Osteoblast (primary cell): Measurements from ENCODE around the gene EHD4. TPM values are rescaled to one million over a fixed set of nuclear protein-coding genes. Genes with fewer than 3 reads are reported as not detected.
A peak's percentile ranks its signal among the peaks of the same experiment; 100 is the strongest.

Source experiments
- DNase-seq: peaks from one replicate; pipeline ENCODE4 v3.0.0; 2011; ENCODE audit warnings: low spot score, mixed read lengths; ENCODE audit not compliant: insufficient read length; ENCODE audit errors: missing footprints
- H2AFZ ChIP-seq: 2 replicates; pipeline ENCODE4 v1.6.0; 2011; ENCODE audit warnings: mild to moderate bottlenecking, low read length
- H3K27ac ChIP-seq: 2 replicates; pipeline ENCODE4 v1.5.1; 2011; ENCODE audit warnings: mild to moderate bottlenecking, low read depth, low read length, moderate library complexity
- H3K27me3 ChIP-seq: 2 replicates; pipeline ENCODE4 v1.6.0; 2012; ENCODE audit warnings: mild to moderate bottlenecking, control low read depth, inconsistent platforms, low read length, moderate library complexity; ENCODE audit not compliant: insufficient read depth
- H3K36me3 ChIP-seq: 2 replicates; pipeline ENCODE4 v1.5.1; 2011; ENCODE audit warnings: mild to moderate bottlenecking, low read length, control low read depth, moderate library complexity; ENCODE audit not compliant: insufficient read depth
- H3K4me1 ChIP-seq: 2 replicates; pipeline ENCODE4 v1.5.1; 2011; ENCODE audit warnings: mild to moderate bottlenecking, low read length, control low read depth, moderate library complexity; ENCODE audit not compliant: insufficient read depth
- H3K4me2 ChIP-seq: 2 replicates; pipeline ENCODE4 v1.6.0; 2011; ENCODE audit warnings: mild to moderate bottlenecking, low read length; ENCODE audit not compliant: insufficient read depth
- H3K4me3 ChIP-seq: fragments of 200-600 bp; sonication (generic); 3 replicates; pipeline ENCODE4 v1.5.1; 2012; ENCODE audit warnings: mild to moderate bottlenecking, low read length, inconsistent platforms; ENCODE audit not compliant: insufficient read depth
- H3K79me2 ChIP-seq: 2 replicates; pipeline ENCODE4 v1.6.0; 2012; ENCODE audit warnings: mild to moderate bottlenecking, low read length, control low read depth, inconsistent platforms; ENCODE audit not compliant: insufficient read depth
- H3K9me3 ChIP-seq: 2 replicates; pipeline ENCODE4 v1.5.1; 2011; ENCODE audit warnings: low read depth, low read length, control low read depth
- H4K20me1 ChIP-seq: 2 replicates; pipeline ENCODE4 v1.6.0; 2012; ENCODE audit warnings: mild to moderate bottlenecking, low read length, control low read depth; ENCODE audit not compliant: insufficient read depth
- total RNA-seq: library from RNA; depleted of rRNA; stranded (reverse); fragments of >200 nt; gene quantifications from 2 replicates; pipeline ENCODE4 v1.2.3, GENCODE V29; 2012
- TF ChIP-seq, protein P1 (sequence below): IDR thresholded peaks from 2 replicates; pipeline ENCODE4 v1.5.1; 2011; ENCODE audit warnings: mild to moderate bottlenecking, low read depth, low read length, moderate library complexity; ENCODE audit errors: extremely low read depth

Gene EHD4
- total RNA-seq, 1 donor, result 15.9 TPM

DNA sequence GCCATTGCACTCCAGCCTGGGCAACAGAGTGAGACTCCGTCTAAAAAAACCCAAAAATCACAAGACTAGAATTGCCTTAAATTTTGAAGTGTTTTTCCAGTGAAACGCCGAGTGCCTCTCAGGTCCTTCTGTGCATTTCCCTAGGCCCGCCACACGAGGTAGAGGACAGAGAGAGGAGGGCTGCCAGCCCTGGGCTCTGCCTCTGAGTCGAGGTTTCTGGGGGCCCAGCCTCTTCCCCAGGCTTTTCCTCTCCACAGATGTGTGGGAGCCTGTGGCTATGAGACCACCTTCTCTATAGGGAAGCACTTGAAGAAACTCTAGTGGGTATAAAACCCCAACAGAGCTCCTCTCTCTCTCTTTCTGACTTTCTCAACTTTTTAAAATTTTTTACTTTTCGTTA is 10.9 kb upstream of the EHD4 start:
- no peak overlapping the region for H3K27ac ChIP-seq
- H3K9me3 ChIP-seq, result no peaks in the 10 kb centered on the region
- H3K4me2 ChIP-seq, result no peak overlapping the region
- no peaks in the 10 kb centered on the region for H3K79me2 ChIP-seq
- H3K4me3 ChIP-seq, result no peak overlapping the region
- peak; percentile 63 for DNase-seq
- TF ChIP-seq, protein P1, sequence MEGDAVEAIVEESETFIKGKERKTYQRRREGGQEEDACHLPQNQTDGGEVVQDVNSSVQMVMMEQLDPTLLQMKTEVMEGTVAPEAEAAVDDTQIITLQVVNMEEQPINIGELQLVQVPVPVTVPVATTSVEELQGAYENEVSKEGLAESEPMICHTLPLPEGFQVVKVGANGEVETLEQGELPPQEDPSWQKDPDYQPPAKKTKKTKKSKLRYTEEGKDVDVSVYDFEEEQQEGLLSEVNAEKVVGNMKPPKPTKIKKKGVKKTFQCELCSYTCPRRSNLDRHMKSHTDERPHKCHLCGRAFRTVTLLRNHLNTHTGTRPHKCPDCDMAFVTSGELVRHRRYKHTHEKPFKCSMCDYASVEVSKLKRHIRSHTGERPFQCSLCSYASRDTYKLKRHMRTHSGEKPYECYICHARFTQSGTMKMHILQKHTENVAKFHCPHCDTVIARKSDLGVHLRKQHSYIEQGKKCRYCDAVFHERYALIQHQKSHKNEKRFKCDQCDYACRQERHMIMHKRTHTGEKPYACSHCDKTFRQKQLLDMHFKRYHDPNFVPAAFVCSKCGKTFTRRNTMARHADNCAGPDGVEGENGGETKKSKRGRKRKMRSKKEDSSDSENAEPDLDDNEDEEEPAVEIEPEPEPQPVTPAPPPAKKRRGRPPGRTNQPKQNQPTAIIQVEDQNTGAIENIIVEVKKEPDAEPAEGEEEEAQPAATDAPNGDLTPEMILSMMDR, result no peak
- peaks cover 6% of the 10 kb centered on the region for H3K4me1 ChIP-seq
- H3K27me3 ChIP-seq, result peaks cover 6% of the 10 kb centered on the region
- no peaks in the 10 kb centered on the region for H4K20me1 ChIP-seq
- no peaks in the 10 kb centered on the region for H3K36me3 ChIP-seq
- no peak overlapping the region for H2AFZ ChIP-seq

DNA sequence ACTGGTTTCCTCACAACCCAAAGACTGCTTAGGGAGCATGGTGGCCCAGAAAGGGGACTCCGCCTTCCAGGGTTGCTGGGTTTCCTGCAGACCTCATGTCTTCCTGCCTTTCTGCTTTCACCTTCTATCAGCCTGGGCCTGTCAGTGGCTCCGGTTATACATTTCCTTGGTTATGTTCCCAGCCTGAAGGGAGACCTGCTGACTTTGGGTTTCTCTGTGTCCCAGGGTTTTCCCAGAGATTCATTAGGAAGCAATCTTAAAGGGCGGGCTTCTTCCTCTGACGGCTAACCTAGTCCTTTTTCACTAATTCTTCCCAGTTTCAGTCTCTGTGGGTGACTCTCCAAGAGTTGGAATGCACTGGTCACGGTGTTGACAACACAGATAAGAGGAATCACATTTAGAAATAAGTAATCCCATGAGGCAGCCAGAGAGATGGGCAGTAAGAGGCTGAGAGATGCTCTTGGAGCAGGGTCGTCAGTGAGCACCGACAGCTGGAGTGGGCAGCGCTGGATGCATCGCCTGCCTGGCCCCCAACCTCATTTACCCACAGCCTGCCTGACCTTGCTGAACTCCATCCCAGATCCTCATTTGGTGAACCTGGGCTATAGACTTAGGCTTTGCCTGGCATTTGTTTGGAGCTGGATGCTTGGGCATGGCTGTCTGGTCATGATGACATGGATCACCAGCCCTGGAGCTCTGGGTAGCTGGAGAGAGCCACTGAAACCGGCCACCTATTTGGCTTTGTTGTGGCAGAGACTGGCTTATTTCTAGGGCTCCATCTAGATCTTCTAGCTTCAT is 10.0 kb upstream of the EHD4 start:
- peaks cover 9% of the 10 kb centered on the region for H3K27me3 ChIP-seq
- H3K4me1 ChIP-seq, result peaks cover 6% of the 10 kb centered on the region
- no peaks in the 10 kb centered on the region for H3K36me3 ChIP-seq
- DNase-seq, result peak; percentile 42
- TF ChIP-seq, protein P1, result no peak
- H2AFZ ChIP-seq, result no peak overlapping the region
- no peaks in the 10 kb centered on the region for H4K20me1 ChIP-seq
- H3K4me2 ChIP-seq, result no peak overlapping the region
- no peaks in the 10 kb centered on the region for H3K79me2 ChIP-seq
- no peaks in the 10 kb centered on the region for H3K9me3 ChIP-seq
- no peak overlapping the region for H3K4me3 ChIP-seq
- no peak overlapping the region for H3K27ac ChIP-seq

DNA sequence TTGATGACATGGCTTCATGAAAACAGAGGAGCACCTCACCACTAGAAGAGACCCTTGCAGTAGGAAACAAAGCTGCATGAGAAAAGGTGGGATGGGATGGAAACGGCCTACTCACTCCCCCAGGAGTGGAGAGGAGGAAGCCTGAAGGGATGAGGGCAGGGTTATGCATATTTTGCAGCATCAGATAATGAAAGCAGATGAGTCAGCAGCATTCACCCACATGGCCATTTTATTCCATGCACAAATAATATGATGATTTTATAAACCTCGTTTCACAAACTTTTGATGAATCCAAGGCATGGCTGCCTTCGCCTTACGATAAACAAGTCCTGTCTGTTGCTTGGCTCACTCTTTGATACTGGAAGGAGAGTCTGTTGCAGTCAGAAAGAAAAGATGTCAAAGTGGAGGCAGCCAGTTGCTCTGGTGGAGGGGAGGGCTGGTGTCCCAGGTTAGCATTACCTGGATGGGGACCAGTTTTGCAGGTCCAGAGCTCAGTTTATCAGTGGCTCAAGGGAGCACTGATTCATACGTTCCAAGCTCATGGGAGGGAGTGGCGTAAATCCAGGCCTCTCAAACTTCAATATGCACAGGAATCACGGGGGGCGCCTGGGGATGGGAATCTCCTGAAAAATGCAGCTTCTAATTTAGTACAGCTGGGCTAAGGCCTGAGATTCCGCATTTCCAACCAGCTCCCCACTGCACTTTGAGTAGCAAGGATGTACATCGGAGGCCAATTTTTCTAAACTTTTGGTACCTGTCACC is 9.2 kb upstream of the EHD4 start:
- peak overlapping the region; percentile 65 for H3K4me2 ChIP-seq
- TF ChIP-seq, protein P1, result no peak
- H3K79me2 ChIP-seq, result no peaks in the 10 kb centered on the region
- no peaks in the 10 kb centered on the region for H3K9me3 ChIP-seq
- H3K27ac ChIP-seq, result no peak overlapping the region
- no peaks in the 10 kb centered on the region for H3K36me3 ChIP-seq
- DNase-seq, result peak; percentile 80
- H3K4me1 ChIP-seq, result peaks cover 6% of the 10 kb centered on the region
- H4K20me1 ChIP-seq, result no peaks in the 10 kb centered on the region
- peaks cover 15% of the 10 kb centered on the region for H3K27me3 ChIP-seq
- H2AFZ ChIP-seq, result peak overlapping the region; percentile 48
- no peak overlapping the region for H3K4me3 ChIP-seq
